Hepatocyte (in vitro differentiated cells): ENCODE results near the gene CHAF1A. TPM values are rescaled to one million over a fixed set of nuclear protein-coding genes. Genes with fewer than 3 reads are reported as not detected.

Experiments used
- DNase-seq: peaks from one replicate; pipeline ENCODE4 v3.0.0-alpha.2; 2016; ENCODE audit warnings: low spot score
- H2AFZ ChIP-seq: fragments of 200-600 bp; sonication (generic); 2 replicates; pipeline ENCODE4 v1.6.0; 2016; ENCODE audit warnings: antibody characterized with exemption, mild to moderate bottlenecking
- H3K27ac ChIP-seq: fragments of 200-600 bp; sonication (generic); 2 replicates; pipeline ENCODE4 v1.5.1; 2016; ENCODE audit warnings: mild to moderate bottlenecking
- H3K27me3 ChIP-seq: fragments of 200-600 bp; sonication (generic); 2 replicates; pipeline ENCODE4 v1.6.1; 2016
- H3K36me3 ChIP-seq: fragments of 200-600 bp; sonication (generic); replicated peaks from 2 replicates; pipeline ENCODE4 v1.5.1; 2016; ENCODE audit warnings: low read depth; ENCODE audit not compliant: insufficient read depth
- H3K4me1 ChIP-seq: fragments of 200-600 bp; sonication (generic); 2 replicates; pipeline ENCODE4 v1.5.1; 2016; ENCODE audit warnings: mild to moderate bottlenecking, moderate library complexity; ENCODE audit not compliant: insufficient read depth
- H3K4me2 ChIP-seq: fragments of 200-600 bp; sonication (generic); 2 replicates; pipeline ENCODE4 v1.6.0; 2016
- H3K4me3 ChIP-seq: fragments of 200-600 bp; sonication (generic); 2 replicates; pipeline ENCODE4 v1.5.1; 2016; ENCODE audit warnings: mild to moderate bottlenecking
- H3K79me2 ChIP-seq: fragments of 200-600 bp; sonication (generic); 2 replicates; pipeline ENCODE4 v1.6.0; 2017; ENCODE audit warnings: mild to moderate bottlenecking
- H3K9me2 ChIP-seq: fragments of 200-600 bp; sonication (generic); replicated peaks from 2 replicates; pipeline ENCODE4 v1.6.0; 2017; ENCODE audit warnings: mild to moderate bottlenecking; ENCODE audit not compliant: insufficient read depth
- H3K9me3 ChIP-seq: fragments of 200-600 bp; sonication (generic); 2 replicates; pipeline ENCODE4 v1.5.1; 2016; ENCODE audit warnings: low read depth, mild to moderate bottlenecking
- H4K20me1 ChIP-seq: fragments of 200-600 bp; sonication (generic); 2 replicates; pipeline ENCODE4 v1.6.0; 2016; ENCODE audit warnings: mild to moderate bottlenecking; ENCODE audit not compliant: insufficient read depth, poor library complexity, severe bottlenecking
- EZH2 ChIP-seq: fragments of 200-600 bp; sonication (generic); IDR thresholded peaks from 2 replicates; pipeline ENCODE4 v1.6.1; 2016; ENCODE audit warnings: antibody characterized with exemption, mild to moderate bottlenecking, borderline replicate concordance
- EZH2phosphoT487 ChIP-seq: fragments of 200-600 bp; sonication (generic); IDR thresholded peaks from one replicate; pipeline ENCODE4 v1.6.1; 2018; ENCODE audit warnings: antibody characterized with exemption, mild to moderate bottlenecking, low read depth, moderate library complexity; ENCODE audit not compliant: unreplicated experiment, severe bottlenecking
- WGBS: methylation state at CpG from one replicate; pipeline ENCODE4 v1.1.6; 2016; ENCODE audit warnings: low lambda C conversion rate; ENCODE audit errors: missing lambda C conversion rate; 5-methylcytosine and 5-hydroxymethylcytosine counted together
- polyA plus RNA-seq: library from polyadenylated mRNA; unstranded; fragments of >200 nt; fragmentation: Nextera tagmentation; extraction: Ambion mirVana; gene quantifications from 2 replicates; pipeline ENCODE4 v1.2.1, GENCODE V29; 2016
- total RNA-seq: library from RNA; depleted of rRNA; stranded (reverse); fragments of >200 nt; gene quantifications from 2 replicates; pipeline ENCODE4 v1.2.3, GENCODE V29; 2014
- TF ChIP-seq, protein P1 (sequence below): fragments of 200-600 bp; sonication (generic); IDR thresholded peaks from 2 replicates; pipeline ENCODE4 v1.5.1; 2016; ENCODE audit warnings: antibody characterized with exemption, mild to moderate bottlenecking; ENCODE audit not compliant: poor library complexity

The CHAF1A gene
- total and polyA plus RNA-seq, 2 experiments from 2014 or later: 6.2 to 6.5 TPM

DNA sequence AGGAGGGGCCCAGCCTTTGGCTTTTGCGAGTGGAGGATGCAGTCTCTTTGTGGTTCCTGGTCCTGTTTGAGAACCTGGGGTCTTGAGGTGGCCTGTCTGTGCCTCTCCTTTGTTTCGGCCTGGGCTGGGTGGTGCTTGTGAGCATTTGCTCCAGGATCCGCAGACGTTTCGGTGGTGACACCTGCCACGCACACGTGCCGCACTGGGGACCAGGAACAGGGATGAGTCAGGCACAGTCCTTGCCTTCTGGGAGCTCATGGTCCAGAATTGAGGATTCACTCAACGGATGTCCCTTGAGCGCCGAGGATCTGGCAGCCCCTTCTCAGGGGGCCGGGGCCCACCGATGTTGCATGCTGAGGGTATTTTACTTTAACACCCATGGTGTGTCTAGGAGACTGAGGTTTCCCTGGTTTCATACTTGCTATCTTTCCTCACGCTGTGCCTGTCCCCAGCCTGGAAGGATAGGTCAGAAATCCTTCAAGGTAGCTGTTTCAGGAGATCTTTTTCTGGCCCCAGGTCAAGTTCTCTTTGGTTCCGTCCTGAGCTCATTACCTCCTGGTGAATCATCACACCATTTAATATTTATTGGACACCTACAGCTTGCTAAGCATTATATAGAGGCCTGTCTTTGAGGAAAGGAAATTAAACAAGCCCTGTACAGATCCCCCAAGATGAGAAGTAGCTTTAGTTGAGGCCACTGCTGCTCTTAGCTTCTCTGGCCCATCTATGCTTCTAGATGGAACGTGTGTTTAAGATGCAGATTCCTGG is 74.8 kb downstream of the CHAF1A start:
- no peak overlapping the region for H3K4me3 ChIP-seq
- no peak for TF ChIP-seq EZH2
- TF ChIP-seq, protein P1, sequence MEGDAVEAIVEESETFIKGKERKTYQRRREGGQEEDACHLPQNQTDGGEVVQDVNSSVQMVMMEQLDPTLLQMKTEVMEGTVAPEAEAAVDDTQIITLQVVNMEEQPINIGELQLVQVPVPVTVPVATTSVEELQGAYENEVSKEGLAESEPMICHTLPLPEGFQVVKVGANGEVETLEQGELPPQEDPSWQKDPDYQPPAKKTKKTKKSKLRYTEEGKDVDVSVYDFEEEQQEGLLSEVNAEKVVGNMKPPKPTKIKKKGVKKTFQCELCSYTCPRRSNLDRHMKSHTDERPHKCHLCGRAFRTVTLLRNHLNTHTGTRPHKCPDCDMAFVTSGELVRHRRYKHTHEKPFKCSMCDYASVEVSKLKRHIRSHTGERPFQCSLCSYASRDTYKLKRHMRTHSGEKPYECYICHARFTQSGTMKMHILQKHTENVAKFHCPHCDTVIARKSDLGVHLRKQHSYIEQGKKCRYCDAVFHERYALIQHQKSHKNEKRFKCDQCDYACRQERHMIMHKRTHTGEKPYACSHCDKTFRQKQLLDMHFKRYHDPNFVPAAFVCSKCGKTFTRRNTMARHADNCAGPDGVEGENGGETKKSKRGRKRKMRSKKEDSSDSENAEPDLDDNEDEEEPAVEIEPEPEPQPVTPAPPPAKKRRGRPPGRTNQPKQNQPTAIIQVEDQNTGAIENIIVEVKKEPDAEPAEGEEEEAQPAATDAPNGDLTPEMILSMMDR: no peak
- no peak for TF ChIP-seq EZH2phosphoT487
- no peaks in the 10 kb centered on the region for H3K9me3 ChIP-seq
- H3K79me2 ChIP-seq: peaks cover 31% of the 10 kb centered on the region
- no peaks in the 10 kb centered on the region for H3K36me3 ChIP-seq
- DNase-seq: no peak
- H2AFZ ChIP-seq: no peak overlapping the region
- H3K4me2 ChIP-seq: no peak overlapping the region
- no peak overlapping the region for H3K27ac ChIP-seq
- 92% methylated on average over 15 of the region's 16 CpGs for WGBS
- H3K9me2 ChIP-seq: no peaks in the 10 kb centered on the region
- H3K27me3 ChIP-seq: no peaks in the 10 kb centered on the region
- H3K4me1 ChIP-seq: peaks cover 8% of the 10 kb centered on the region
- H4K20me1 ChIP-seq: peaks cover 19% of the 10 kb centered on the region

DNA sequence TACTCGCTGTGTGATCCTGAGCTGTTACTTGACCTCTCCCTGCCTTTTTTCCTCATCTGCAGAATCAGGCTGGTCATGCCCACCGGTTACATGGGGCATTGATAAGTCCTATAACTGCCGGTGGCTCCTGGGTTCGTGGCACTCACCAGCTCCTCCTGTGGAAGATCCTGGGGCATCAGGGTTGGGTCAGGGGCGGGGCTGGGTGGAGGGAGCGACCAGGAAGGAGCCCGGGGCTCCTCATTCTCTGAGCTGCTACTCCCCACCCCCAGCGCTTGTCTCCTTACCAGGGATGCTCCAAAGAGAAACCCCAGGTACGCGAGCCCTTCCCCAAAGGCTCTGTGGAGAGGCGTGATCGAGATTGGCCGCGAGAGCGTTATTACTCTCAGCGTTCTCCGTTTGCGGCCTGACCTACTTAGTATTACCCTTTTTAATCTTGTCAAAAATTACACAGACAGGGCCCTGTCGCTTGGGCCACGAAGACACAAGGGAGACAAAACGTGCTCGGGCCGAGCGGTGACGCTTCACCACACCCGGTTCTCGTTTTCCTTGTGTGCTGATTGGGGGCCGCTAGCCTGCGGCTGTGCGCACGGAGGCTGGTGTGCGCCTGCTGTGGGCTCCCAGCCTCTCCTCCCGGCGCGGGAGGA is 80.4 kb downstream of the CHAF1A start:
- H3K4me3 ChIP-seq: no peak overlapping the region
- no peaks in the 10 kb centered on the region for H3K36me3 ChIP-seq
- no peak overlapping the region for H3K27ac ChIP-seq
- DNase-seq: no peak
- H2AFZ ChIP-seq: no peak overlapping the region
- WGBS: 96% methylated on average over 32 of the region's 35 CpGs
- no peaks in the 10 kb centered on the region for H3K4me1 ChIP-seq
- no peak overlapping the region for H3K4me2 ChIP-seq
- H4K20me1 ChIP-seq: no peaks in the 10 kb centered on the region
- H3K79me2 ChIP-seq: no peaks in the 10 kb centered on the region
- TF ChIP-seq, protein P1: no peak
- TF ChIP-seq EZH2: no peak
- TF ChIP-seq EZH2phosphoT487: no peak
- no peaks in the 10 kb centered on the region for H3K9me3 ChIP-seq
- H3K9me2 ChIP-seq: no peaks in the 10 kb centered on the region
- no peaks in the 10 kb centered on the region for H3K27me3 ChIP-seq

DNA sequence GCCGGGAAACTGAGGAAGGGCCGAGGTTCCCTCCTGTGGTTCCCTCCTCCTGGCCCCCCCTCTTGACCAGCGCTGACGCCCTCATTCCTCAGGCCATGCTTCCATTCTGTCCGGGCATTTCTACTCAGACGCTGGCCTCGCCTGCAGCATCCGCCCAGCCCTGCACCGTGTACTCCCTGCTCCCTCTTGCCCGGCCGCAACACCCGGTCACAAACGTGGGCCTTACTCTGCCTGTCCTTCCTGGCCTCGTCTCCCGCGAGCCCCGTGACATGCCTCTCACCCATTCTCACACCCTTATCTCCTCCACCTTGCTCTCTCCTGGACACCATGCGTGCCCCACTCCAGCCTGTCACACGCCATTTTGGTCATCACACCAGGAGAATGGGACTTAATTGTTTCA is 80.9 kb downstream of the CHAF1A start:
- 94% methylated on average over 19 of the region's 19 CpGs for WGBS

More for the DNA sequence above, 80.9 kb downstream of the CHAF1A start:
- no peaks in the 10 kb centered on the region for H3K4me1 ChIP-seq
- no peaks in the 10 kb centered on the region for H4K20me1 ChIP-seq
- H3K79me2 ChIP-seq: no peaks in the 10 kb centered on the region
- H3K36me3 ChIP-seq: no peaks in the 10 kb centered on the region
- no peak overlapping the region for H3K4me3 ChIP-seq
- no peak for TF ChIP-seq EZH2
- TF ChIP-seq, protein P1: no peak
- no peak for TF ChIP-seq EZH2phosphoT487
- H3K4me2 ChIP-seq: no peak overlapping the region
- H3K27me3 ChIP-seq: no peaks in the 10 kb centered on the region
- no peak for DNase-seq
- H2AFZ ChIP-seq: no peak overlapping the region
- no peaks in the 10 kb centered on the region for H3K9me3 ChIP-seq
- no peak overlapping the region for H3K27ac ChIP-seq
- H3K9me2 ChIP-seq: no peaks in the 10 kb centered on the region
